Breast epithelium (tissue), 4 donors: ENCODE data around the gene SLC8A2. TPM values are rescaled to one million over a fixed set of nuclear protein-coding genes. Genes with fewer than 3 reads are reported as not detected.

Experiments
- DNase-seq, 2 donors: peaks; one replicate each; pipeline ENCODE4 v3.0.0-alpha.2; 2019; ENCODE audit warnings: low spot score in 2 of 2
- H3K27ac ChIP-seq, 2 donors: fragments of 200-600 bp; sonication (generic) in 1 of 2; one replicate each; pipeline ENCODE4 v1.5.1; 2016 to 2019; ENCODE audit warnings: mild to moderate bottlenecking in 1 of 2
- H3K27me3 ChIP-seq, 2 donors: fragments of 200-600 bp; sonication (generic) in 1 of 2; one replicate each; pipeline versions ENCODE4 v1.5.1 to v1.6.0; 2017 to 2019; ENCODE audit warnings: control low read depth in 1 of 2, mild to moderate bottlenecking in 1 of 2
- H3K36me3 ChIP-seq: fragments of 200-600 bp; one replicate; pipeline ENCODE4 v1.5.1; 2019
- H3K4me1 ChIP-seq, 2 donors: fragments of 200-600 bp; sonication (generic); one replicate each; pipeline ENCODE4 v1.5.1; 2016 to 2019; ENCODE audit warnings: control low read depth in 1 of 2
- H3K4me3 ChIP-seq, 3 donors: fragments of 200-600 bp; sonication (generic); 1 replicate in 2 of 3; 2 replicates in 1 of 3; pipeline ENCODE4 v1.5.1; 2016 to 2019; ENCODE audit warnings: mild to moderate bottlenecking in 3 of 3, moderate library complexity in 2 of 3
- H3K9me3 ChIP-seq, 2 donors: fragments of 200-600 bp; sonication (generic) in 1 of 2; one replicate each; pipeline ENCODE4 v1.5.1; 2016 to 2019; ENCODE audit warnings: control low read depth in 1 of 2
- POLR2A ChIP-seq: fragments of 450-650 bp; IDR thresholded peaks from one replicate; pipeline ENCODE4 v1.6.1; 2016; ENCODE audit warnings: antibody characterized with exemption, mild to moderate bottlenecking, moderate library complexity
- POLR2AphosphoS5 ChIP-seq, 3 donors: sonication (generic); formaldehyde crosslinking; IDR thresholded peaks; one replicate each; pipeline ENCODE4 v1.6.1; 2017; ENCODE audit warnings: antibody characterized with exemption in 3 of 3
- intact Hi-C: fragments of 100-400 bp; cut with DNase I; formaldehyde crosslinking; loops from one replicate; pipeline ENCODE4 v1.15.1; 2023; ENCODE audit warnings: low total_unique reads
- total RNA-seq, 3 donors: library from RNA; depleted of rRNA; stranded (reverse); fragments of >200 nt; gene quantifications; one replicate each; pipeline ENCODE4 v1.1.0, GENCODE V29; 2016
- TF ChIP-seq, protein P1 (sequence below), 3 donors: fragments of 450-650 bp; IDR thresholded peaks; one replicate each; pipeline ENCODE4 v1.5.1; 2016 to 2017; ENCODE audit warnings: antibody characterized with exemption in 3 of 3, mild to moderate bottlenecking in 3 of 3, moderate library complexity in 3 of 3

The SLC8A2 gene
- total RNA-seq, 3 donors from 2014 or later, result under 0.01 to 0.29 TPM; not detected in 1

DNA sequence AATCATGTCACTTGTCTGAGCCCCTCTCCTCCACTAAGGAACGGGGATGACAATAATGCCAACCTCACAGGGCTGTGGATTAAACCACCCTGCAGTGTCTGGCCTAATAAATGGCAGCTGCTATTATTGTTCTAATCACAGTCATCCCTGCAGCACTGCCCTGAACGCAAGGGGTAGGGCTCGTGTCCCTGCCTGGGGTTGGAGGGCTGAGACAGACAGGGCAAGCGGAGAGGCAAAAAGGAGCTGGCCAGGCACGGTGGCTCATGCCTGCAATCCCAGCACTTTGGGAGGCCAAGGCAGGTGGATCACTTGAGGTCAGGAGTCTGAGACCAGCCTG is 22.5 kb upstream of the SLC8A2 start:
- no peak for TF ChIP-seq POLR2A
- no peak for TF ChIP-seq POLR2AphosphoS5 (IDR thresholded peaks at IDR 0.05)
- TF ChIP-seq, protein P1, sequence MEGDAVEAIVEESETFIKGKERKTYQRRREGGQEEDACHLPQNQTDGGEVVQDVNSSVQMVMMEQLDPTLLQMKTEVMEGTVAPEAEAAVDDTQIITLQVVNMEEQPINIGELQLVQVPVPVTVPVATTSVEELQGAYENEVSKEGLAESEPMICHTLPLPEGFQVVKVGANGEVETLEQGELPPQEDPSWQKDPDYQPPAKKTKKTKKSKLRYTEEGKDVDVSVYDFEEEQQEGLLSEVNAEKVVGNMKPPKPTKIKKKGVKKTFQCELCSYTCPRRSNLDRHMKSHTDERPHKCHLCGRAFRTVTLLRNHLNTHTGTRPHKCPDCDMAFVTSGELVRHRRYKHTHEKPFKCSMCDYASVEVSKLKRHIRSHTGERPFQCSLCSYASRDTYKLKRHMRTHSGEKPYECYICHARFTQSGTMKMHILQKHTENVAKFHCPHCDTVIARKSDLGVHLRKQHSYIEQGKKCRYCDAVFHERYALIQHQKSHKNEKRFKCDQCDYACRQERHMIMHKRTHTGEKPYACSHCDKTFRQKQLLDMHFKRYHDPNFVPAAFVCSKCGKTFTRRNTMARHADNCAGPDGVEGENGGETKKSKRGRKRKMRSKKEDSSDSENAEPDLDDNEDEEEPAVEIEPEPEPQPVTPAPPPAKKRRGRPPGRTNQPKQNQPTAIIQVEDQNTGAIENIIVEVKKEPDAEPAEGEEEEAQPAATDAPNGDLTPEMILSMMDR (IDR thresholded peaks at IDR 0.05), result no peak
- no peak overlapping the region for H3K27ac ChIP-seq
- intact Hi-C loops, result no loop called here
- DNase-seq, result no peak
- peaks cover 4 to 8% of the 10 kb centered on the region in 2 donors for H3K4me1 ChIP-seq
- H3K9me3 ChIP-seq, result no peaks in the 10 kb centered on the region
- no peak overlapping the region for H3K4me3 ChIP-seq
- no peaks in the 10 kb centered on the region for H3K36me3 ChIP-seq
- H3K27me3 ChIP-seq, result no peaks in the 10 kb centered on the region

DNA sequence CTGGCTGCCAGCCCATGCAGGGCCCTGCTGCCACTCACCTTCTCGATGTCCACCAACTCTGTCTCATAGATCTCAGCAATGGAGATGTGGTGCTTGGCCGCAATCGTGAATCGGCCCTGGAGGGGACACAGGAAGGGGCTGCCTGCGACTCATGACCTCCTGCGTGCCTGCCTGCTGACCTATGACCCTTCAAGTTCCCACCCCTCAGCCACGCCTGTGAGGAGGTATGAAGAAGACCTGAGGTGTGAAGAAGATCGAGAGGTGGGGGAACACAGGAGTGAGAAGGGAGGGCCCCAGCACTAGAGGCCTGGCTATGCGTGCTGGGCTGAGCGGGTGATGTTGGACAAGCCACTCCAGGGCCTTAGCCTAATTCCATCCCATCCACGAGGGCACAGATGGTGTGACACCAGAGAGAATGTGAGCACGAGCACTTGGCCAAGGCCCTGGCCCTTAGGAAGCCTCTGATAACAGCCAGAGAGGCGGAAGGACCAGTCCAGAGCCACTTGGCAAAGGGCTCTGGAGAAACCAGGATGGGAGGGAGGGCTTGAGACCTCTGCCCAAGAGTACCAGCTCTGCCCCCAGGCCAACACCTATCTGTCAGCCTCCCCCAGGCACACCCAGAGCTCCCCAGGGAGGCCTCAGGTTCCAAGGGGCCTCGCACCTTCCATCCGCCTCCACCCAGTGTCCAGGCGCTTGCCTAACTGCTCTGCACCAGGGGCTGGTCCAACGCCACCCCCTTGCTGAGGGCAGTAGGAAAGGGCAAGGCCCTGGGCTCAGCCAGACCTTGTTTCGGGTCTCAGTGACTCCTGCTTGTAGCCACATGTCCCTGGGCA is 21.9 kb upstream of the SLC8A2 start:
- intact Hi-C loops, result no loop called here
- no peak for DNase-seq
- H3K4me1 ChIP-seq, result peaks cover 4 to 8% of the 10 kb centered on the region in 2 donors
- H3K27ac ChIP-seq, result no peak overlapping the region
- no peaks in the 10 kb centered on the region for H3K27me3 ChIP-seq
- H3K9me3 ChIP-seq, result no peaks in the 10 kb centered on the region
- H3K36me3 ChIP-seq, result no peaks in the 10 kb centered on the region
- no peak overlapping the region for H3K4me3 ChIP-seq
- TF ChIP-seq POLR2A (no peak), POLR2AphosphoS5 (IDR thresholded peaks at IDR 0.05) (no peak)
- TF ChIP-seq, protein P1 (IDR thresholded peaks at IDR 0.05), result no peak

DNA sequence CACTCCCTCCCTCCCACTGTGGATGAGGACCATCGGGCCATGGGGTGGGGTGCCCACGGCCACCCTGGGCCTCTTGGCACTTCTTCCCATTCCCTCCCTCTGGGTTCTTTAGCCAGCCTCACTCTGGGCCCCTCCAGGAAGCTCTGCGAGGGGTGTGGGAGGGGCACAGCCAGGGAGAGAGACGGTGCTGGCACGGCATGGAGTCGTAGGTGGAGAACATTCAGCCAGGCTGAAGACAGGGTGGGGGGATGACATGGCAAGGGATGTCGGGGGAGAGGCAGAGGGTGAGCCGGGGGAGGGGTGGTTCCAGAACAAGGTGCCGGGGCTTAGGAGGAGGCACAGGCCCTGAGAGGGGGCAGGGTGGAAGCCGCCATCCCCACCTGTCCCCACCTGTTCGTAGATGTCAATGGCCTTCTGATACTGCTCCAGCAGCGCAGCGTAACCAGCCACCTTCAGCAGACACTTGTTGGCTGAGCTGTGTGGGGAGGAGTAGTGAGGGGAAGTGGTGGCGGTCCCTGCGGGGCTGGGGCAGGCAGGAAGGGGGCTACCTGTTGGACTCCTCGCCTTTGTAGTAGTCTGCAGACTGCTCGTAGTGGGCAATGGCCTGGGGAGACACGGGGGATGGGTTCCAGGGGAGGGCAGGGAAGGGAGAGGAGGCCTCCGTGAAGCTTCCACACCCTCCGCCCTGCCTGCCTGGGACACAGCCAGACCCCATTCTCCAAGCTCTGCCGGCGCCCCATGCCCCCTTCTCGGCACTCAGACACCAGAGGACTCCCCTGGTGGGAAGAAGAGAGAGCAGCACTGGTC is 21.1 kb upstream of the SLC8A2 start:
- no peaks in the 10 kb centered on the region for H3K36me3 ChIP-seq
- no peak for DNase-seq
- no peaks in the 10 kb centered on the region for H3K9me3 ChIP-seq
- peaks cover 4 to 8% of the 10 kb centered on the region in 2 donors for H3K4me1 ChIP-seq
- TF ChIP-seq POLR2AphosphoS5 (IDR thresholded peaks at IDR 0.05) (no peak), POLR2A (no peak)
- TF ChIP-seq, protein P1 (IDR thresholded peaks at IDR 0.05), result no peak
- H3K27ac ChIP-seq, result no peak overlapping the region
- intact Hi-C loops, result no loop called here
- no peak overlapping the region for H3K4me3 ChIP-seq
- H3K27me3 ChIP-seq, result no peaks in the 10 kb centered on the region

DNA sequence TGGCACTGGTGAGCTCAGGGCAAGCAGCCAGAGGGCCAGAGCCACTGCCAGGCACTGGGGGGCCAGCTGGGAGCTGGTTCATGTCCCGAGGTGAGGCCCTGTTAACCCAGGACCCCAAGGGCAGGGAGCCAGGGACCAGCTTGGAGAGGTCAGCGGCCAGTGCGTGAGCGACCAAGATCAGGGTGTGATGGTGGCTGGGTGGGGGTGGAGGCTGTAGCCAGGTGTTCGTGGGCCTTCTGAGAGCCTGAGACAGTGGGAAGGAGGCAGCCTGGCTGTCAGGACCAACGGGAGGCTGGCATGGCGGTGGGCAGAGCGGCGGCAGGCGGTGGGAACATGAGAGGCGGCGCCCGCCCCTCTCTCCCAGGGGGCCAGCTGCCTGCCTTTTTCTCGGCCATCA is 20.4 kb upstream of the SLC8A2 start:
- TF ChIP-seq, protein P1 (IDR thresholded peaks at IDR 0.05), result no peak
- TF ChIP-seq POLR2AphosphoS5 (IDR thresholded peaks at IDR 0.05) (no peak), POLR2A (no peak)
- no peak overlapping the region for H3K4me3 ChIP-seq
- intact Hi-C loops, result no loop called here
- no peak for DNase-seq
- H3K27me3 ChIP-seq, result no peaks in the 10 kb centered on the region
- no peaks in the 10 kb centered on the region for H3K9me3 ChIP-seq
- peaks cover 1 to 5% of the 10 kb centered on the region in 2 donors for H3K4me1 ChIP-seq
- H3K36me3 ChIP-seq, result no peaks in the 10 kb centered on the region
- no peak overlapping the region for H3K27ac ChIP-seq
